RKO (cell line): Measurements from ENCODE around the gene ALKBH7.
"Not testable (repeated sequence)": the region's sequence is repeated elsewhere in the genome, so short reads cannot be mapped to it uniquely, and the experiment has no call there.

Source experiments
- DNase-seq: peaks from one replicate; pipeline ENCODE4 v3.0.0-alpha.2; 2016; ENCODE audit warnings: low spot score

ALKBH7 gene

DNA sequence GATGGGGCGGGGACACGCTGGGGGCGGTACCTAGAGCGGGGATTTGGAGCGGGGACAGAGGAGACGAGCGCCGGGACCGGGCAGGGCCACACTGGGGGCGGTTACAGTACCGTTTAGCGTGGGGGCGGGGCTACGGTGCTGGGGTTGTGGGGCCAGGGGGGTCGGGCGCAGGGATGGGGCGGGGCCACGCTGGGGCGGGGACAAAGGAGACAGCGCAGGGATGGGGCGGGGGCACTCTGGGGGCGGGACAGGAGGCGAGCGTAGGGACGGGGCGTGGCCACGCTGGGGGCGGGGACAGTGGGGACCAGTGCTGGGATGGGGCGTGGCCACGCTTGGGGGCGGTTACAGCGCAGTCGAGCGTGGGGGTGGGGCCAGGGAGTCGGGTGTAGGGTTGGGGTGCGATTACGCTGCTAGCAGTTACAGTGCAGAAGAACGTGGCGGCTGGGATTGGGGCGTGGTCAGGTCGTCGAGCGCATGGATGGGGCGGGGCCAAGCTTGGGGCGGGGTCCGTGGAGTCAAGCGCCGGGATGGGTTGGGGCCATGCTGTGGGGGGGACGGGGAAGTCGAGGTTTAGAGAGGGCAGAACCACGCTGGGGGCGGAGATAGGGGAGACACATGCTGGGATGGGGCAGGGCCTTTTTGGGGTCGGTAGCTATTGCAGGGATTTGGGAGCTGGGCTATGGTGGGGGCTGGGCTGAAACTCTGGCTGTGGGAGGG, 660 bp downstream of the ALKBH7 start:
- peak; percentile 96 for DNase-seq

DNA sequence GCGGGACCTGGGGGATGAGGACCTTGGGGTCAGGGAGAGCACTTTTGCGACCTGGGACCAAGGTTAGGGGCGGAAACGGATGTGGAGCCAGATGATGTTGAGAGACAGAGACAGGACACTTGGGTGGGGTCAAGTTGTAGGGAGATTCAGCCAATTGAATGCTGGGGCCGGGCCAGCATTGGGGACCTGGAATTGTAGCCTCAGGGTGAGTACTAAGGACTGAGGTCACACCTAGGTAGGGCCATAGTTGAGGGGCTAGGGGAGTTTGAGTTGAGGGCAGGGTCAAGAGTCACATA, 1.2 kb downstream of the ALKBH7 start:
- no peak for DNase-seq

DNA sequence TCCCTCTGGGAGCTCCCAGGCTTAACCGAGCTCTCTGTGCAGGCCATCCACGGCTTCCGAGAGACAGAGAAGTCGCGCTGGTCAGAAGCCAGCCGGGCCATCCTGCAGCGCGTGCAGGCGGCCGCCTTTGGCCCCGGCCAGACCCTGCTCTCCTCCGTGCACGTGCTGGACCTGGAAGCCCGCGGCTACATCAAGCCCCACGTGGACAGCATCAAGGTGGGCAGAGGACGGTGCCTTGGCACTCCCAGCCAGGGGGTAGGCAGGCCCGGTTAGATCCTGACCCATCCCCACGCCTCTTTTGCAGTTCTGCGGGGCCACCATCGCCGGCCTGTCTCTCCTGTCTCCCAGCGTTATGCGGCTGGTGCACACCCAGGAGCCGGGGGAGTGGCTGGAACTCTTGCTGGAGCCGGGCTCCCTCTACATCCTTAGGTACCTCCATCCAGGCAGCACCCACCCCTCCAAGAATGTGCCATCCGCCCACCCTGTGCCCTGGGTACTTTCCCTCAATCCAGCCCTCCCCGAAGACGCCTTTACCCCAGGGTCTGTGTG, 1.6 kb downstream of the ALKBH7 start:
- DNase-seq = no peak

DNA sequence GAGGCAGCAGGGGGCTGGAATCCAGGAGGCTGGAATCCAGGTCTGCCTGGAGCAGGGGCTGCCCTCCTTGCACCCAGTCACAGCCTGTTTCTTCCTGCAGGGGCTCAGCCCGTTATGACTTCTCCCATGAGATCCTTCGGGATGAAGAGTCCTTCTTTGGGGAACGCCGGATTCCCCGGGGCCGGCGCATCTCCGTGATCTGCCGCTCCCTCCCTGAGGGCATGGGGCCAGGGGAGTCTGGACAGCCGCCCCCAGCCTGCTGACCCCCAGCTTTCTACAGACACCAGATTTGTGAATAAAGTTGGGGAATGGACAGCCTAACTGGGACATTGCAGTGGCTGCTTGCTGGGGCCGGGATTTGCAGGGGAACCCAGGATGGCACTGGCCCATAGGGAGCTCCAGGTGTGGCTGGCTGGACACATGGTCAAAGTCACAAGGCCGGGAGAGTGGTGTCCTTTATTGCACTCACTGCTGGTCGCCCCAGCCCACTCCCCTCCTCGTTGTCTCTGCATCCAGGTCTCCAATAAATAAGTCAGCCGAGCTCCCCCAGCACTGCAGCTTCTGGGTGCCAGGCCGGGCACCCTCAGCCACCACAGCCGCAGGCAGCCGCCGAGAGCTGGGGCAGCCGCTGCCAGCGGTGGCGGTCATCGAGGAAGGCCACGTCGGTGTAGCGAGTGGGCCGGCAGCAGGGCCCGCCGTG, 2.3 kb downstream of the ALKBH7 start:
- no peak for DNase-seq

DNA sequence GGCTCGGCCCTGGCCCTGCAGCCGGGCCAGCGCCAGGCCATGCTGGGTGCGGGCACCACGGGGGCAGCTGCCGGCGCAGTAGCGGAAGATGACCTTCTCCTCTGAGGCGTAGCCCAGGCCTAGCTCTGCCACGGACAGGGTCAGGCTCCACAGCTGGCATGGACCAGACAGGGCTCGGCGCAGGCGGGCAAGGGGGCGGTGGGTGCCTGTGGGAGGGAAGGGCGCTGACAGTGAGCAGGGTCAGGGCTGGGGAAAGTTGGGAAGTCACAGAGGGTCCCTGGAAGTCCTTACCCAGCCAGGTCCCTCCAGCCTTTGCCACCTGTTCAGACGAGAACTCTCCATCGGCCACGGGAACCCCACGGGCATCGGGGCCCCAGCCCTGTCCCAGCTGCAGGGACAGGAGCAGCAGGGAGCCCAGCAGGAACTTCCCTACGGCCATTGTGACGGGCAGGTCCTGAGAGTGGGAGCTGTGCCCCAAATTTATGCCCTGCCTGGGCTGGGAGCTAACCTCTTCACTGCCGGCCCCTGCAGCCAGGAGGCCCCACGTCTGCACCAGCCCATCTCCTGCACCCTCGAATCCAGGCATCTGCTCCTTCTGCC, 2.9 kb downstream of the ALKBH7 start, which contains the start of gene PSPN:
PSPN (minus strand) TSS at position 523 of the 600 bp plus-strand sequence; CDS start at position 439, 84 bp downstream.
- DNase-seq = no peak

DNA sequence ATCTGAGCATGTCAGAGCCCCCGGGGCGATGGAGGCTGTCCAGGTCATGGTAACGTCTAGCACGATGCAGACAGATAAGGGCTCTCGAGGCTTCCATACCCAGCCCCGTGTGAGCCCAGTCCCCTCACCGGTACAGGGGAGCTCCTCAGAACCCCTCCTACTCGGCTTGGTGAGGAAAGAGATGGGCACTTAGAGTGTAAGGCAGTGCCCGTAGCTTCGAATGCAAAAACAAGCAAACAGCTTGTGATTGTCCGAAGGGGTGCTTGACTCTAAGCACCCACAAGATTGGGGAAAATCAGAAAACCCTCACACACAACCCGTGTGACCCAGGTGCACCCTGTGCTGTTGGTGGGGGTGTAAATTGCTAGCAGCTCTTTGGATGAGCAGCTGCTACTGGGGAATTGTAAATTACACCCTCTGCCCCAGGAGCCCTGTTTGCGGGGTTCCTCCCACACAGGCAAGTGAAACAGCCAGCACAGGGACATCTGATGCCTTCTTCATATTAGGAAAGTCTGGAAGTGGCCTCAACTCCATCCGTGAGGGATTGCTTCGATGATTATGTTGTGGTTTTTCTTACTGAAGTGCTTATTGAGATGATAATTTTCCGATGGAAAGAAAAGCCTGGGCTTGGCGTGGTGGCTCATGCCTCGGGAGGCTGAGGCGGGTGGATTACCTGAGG, 4.1 kb downstream of the ALKBH7 start:
- DNase-seq = no peak

DNA sequence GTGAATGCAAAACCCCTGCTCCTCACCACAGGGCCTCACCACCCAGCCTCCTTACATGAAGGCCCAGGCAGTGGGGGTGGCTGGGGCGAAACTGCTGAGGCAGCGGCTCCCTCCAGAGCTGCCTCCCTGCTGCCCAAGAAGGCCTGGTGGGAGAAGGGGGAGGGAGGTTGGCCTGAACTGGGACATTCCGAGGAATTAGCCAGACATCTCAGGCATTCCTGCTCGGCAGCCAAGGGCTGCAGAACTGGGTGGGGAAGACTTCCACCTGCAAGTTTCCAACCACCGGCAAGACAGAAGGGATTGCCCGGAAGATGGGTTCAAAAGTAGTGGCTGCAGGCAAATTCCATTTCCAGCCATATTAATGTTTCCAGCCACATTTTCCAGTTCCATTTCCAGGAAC, 5.4 kb downstream of the ALKBH7 start:
- no peak for DNase-seq

DNA sequence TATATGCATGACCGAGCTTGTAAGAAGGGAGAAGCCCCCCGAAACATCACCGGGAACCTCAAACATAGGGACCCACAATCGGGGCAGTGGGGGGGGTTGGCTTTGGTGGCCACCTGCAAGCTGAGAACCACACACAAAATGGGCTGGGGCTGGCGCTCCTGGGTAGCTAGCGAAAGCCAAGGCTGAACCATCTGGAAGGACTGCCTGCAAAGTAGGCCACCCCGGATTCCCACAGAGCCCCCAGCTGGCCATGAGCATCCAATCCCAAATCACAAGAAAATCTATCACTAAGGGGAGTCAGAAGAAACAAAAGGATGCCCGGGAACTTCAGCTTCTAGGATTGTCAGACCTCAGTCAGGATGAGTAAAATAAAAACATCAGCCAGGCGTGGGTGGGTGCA, 5.9 kb downstream of the ALKBH7 start:
- DNase-seq = no peak

DNA sequence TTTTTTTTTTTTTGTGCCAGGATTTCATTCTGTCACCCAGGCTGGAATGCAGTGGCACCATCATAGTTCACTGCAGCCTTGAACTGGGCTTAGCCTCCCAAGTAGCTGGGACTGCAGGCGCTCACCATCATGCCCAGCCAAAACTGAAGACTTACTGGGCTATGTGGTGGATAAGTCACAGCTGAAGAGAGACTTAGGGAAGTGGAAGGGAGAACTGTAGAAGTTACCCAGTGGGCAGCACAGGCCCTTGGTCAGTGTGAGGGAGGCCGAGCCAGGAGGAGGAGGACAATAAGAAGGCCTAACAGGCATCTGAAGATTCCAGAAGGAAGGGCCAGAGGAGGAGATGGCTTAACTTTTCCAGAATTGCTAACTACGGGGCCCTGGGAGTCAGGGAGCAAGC, 7.2 kb downstream of the ALKBH7 start:
- DNase-seq = no peak

DNA sequence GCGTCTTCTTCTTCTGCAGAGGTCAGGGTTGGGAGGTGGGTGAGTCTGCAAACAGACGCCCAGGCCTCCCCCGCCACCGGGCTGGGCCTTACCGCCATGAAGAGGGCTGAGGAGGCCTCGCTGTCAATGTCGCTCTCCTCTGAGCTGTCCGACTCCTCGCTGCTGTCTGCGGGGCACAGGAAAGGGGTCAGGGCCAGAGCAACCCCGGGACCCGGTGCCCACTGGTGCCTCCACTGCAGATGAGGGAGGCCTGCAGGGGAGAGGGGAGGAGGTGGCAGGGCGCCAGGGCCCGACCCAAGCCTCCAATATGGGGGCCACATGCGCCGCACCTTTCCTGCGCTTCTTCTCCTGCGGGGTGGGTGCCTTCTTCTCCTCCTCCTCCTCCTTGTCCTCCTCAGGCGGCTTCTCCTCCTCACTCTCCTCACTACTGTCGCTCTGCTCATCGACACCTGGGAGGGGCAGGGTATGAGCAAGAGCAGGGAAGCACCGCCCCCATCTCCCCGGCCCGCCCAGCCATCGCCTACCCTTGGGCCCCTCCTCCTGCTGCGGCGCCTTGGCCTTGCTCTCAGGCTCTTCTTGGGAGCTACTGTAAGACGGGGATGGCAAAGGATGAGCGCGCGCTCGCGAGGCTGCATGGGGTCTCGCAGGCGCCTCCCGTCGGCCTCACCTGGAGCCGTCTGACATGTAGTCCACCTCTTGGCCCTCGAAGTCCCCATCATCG, 8.6 kb downstream of the ALKBH7 start:
- DNase-seq = no peak

DNA sequence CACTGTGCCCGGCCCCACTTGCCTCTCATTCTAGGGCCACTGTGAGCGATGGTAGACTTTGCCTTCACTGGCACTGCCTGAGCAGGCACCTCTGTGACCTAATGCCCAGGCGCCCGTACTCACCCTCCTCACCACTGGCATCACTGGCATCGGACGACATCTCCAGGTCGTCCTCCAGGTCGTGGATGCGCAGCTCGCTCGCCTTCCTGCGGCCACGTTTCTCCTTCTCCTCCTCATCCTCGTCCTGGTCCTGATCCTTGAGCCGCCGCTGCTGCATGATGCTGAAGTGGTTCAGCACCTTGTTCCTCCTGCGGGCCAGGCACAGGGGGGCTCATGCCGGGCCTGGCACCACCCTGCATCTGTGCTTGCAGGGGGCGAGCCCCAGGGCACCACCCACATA, 10.6 kb downstream of the ALKBH7 start:
- DNase-seq = no peak

DNA sequence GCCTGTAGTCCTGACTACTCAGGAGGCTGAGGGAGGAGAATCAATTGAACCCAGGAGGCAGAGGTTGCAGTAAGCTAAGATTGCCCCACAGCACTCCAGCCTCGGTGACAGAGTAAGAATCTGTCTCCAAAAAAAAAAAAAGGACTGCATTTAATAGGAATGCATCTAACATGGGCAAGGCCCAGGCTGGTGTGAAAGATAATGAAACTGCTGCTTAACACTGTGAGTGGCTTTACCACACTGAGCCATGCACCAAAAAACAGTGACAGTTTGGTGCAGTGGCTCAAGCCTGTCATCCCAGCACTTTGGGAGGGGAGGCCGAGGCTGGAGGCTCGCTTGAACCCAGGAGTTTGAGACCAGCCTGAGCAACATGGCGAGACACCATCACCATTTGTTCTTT, 11.8 kb downstream of the ALKBH7 start:
- no peak for DNase-seq

DNA sequence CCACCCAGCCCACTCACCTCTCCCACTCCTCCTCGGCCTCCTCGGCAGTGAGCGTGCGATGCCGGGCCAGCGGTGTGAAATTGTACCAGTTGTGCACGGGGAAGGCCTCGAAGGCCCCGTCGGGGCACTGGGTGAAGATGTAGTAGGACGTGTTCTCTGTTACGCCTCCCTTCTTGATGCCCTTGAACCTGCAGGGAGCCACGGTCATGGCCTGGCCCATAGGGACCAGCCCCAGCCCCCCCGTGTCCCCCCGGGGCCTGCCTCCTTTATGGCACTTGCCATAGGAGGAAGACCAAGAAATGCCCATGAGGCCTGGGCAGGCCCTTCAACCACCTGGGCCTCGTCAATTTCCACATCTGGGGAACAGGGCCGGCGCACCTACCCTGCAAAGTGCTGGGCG, 14.8 kb downstream of the ALKBH7 start:
- DNase-seq = no peak

DNA sequence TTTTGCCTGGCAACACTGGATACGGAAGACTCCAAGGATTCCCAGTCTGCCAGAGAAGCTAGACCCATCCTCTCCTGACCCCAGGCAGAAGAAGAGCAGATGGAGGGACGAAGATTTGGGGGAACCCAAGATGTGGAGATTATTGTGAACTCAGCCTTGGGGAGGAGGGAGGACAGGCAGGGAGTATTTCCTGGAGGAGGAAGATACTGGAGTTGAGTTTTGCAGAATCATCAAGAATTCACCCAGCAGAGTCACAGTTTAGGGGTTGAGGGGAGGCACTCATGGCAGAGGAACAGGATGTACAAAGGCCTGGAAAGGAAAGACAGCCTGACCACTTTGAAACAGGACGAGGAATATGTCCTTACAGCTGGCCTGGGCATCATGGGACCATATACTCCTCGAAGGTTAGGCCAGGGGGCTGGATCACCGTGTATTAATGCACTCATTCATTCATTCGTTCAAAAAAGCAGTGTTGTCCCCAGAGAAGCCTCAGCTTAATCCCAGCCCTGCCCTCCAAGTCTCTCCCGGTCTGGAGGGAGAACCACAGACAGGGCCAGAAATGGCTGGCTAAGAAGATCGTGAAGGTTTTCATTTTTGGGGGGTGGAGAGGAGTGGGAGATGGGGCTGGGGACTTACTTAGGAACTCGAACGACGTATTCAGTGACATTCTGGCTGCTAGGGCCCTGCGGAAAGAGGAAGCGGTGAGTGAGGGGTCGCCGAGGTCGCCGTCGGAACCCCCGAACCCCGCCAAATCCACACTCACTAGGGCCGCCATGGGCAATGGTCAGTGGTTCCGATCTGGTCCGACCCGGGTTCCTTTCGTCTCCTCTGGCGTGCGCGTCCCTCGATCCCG, 19.9 kb downstream of the ALKBH7 start:
- DNase-seq = peak; percentile 36

DNA sequence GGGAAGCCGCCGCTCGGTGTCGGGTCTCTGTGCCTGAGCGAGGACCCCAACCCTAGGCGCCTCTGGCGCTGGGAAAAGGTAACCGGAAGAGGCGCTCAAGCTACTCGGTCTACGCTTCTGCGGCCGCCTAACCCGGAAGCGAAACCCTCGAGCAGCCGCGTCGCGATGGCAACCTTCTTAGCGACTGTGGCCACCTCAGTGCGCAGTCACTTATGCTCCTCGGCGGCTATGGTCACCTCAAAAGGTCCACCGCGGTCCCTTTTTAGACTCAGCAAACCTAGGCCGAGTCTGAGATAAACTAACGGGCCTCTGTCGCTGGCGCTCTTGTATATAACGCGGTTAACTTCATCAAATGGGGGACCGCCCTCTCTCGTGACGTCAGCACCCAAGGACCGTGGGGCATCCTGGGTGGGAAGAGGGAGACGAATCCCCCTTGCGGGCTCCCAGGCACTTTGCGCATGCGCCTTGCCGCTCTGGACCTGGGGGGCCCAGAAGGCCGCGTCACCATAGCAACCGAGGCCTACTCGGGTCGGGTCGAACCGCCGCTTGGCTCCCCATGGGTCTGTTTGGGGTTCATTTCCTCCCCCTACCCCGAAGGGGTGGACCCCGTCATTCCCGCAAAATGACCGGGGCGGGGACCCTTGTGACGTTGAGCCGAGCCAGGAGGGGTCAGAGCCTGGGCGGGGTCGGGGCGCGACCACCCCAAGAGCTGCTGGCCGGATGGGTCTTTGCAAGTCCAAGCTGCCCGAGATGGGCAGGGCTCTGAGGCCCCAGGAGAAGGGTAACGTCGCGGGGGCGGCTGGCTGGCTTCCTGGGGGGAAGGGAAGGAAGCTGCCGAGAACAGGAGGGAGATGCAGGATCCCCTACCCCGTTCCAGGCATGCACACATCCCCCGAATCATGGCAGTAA, 20.7 kb downstream of the ALKBH7 start, which contains the start of gene GTF2F1:
GTF2F1 (minus strand) TSS at position 91 of the 909 bp plus-strand sequence. CDS start 169 bp downstream, outside the sequence.
- peak; percentile 92 for DNase-seq

DNA sequence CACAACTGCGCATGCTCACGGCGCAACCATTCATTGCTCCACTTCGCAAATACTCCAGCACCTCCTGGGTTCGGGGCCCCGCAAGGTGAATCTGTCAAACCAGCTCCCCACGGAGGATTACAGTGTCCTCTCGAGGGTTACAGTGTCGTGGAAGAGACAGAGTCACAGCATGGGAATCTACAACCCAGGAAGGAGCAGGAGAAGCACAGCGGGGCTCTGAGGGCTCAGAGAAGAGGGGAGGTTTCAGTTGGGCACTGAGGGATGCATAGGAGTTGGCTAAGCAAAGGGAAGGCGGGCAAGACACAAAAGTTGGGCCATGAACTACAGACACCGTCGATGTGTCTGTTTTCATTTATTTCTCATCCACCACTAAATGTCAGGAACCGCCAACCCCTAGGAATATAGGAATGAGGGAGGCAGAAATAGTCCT, 21.4 kb downstream of the ALKBH7 start:
- no peak for DNase-seq

DNA sequence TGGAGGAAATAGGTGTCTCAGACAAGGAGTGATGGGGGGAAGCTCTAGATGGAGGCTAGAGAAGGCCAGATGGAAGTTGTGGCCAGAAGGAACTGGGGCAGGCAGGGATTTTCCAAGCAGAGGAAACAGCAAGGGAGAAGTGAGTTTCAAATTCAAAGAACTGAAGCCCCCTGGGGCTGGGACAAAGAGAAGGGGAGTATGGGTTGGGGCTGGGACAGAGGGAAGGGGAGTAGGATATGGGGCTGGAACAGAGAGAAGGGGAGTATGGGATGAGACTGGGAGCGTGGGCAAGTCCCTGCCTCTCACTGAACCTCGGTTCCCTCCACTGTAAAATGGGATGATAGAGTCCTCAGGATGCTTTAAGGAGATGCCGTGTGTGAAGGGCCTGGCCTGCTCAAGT, 22.2 kb downstream of the ALKBH7 start:
- no peak for DNase-seq

DNA sequence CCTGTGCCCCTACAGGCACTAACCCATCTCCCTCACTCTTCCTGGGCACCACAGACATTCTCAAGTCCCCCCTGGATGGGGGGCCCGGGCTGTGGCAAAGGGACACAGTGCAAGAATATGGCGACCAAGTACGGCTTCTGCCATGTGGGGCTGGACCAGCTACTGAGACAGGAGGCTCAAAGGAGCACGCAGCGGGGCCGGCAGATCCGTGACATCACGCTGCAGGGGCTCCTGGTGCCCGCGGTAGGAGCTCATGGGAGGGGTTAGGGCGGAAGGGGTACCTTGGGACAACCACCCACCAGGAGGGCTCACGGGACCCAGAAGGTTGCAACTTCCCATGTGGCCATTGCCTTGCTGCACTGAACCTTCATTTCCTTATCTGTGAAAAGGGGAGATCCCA, 23.7 kb downstream of the ALKBH7 start:
- no peak for DNase-seq

DNA sequence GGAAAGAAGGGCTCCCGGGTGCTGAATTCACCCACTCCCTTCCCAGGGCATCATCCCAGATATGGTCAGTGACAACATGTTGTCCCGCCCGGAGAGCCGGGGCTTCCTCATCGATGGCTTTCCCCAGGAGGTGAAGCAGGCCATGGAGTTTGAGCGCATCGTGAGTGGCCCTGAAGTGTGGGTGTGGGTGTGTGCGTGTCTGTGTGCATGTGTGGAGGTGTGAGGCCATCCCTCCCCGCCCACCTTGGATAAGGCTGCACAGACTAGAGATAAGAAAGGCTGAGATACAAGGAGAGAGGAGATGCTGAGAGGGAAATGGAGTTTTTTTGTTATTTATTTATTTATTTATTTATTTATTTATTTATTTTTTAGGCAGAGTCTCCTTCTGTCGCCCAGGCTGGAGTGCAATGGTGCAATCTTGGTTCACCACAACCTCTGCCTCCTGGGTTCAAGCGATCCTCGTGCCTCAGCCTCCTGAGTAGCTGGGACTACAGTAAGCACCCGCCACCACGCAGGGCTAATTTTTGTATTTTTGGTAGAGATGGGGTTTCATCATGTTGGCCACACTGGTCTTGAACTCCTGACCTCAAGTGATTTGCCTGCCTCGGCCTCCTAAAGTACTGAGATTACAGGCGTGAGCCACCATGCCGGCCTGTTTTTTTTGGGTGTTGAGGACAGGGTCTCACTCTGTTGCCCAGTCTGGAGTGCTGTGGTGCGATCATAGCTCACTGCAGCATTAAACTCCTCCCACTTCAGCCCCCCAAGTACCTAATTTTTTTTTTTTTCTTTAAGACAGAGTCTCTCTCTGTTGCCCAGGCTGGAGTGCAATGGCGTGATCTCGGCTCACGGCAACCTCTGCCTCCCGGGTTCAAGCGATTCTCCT, 27.7 kb downstream of the ALKBH7 start:
- DNase-seq = not testable (repeated sequence)
